DND-41 (cell line): ENCODE results near the gene LIN7C.

Experiments
- CTCF ChIP-seq: IDR thresholded peaks from 2 replicates; pipeline ENCODE4 v1.5.1; 2012; ENCODE audit warnings: borderline replicate concordance, low read length, moderate library complexity, mild to moderate bottlenecking; ENCODE audit not compliant: poor library complexity, severe bottlenecking; ENCODE audit errors: extremely low read depth
- EZH2 ChIP-seq: IDR thresholded peaks from 3 replicates; pipeline ENCODE4 v1.6.1; 2012; ENCODE audit warnings: borderline replicate concordance, low read depth, mild to moderate bottlenecking, moderate library complexity, low read length, inconsistent platforms; ENCODE audit not compliant: severe bottlenecking

GRCh38 chr11:27512238-27512637 is 5.7 kb upstream of the LIN7C start:
- TF ChIP-seq CTCF (no peak), EZH2 (no peak)
